Amniotic epithelial cell (primary cell): ENCODE data around the gene NOTCH4.

Source experiments
- DNase-seq: peaks from one replicate; pipeline ENCODE4 v3.0.0-alpha.2; 2010; ENCODE audit warnings: low read depth

The NOTCH4 gene

DNA sequence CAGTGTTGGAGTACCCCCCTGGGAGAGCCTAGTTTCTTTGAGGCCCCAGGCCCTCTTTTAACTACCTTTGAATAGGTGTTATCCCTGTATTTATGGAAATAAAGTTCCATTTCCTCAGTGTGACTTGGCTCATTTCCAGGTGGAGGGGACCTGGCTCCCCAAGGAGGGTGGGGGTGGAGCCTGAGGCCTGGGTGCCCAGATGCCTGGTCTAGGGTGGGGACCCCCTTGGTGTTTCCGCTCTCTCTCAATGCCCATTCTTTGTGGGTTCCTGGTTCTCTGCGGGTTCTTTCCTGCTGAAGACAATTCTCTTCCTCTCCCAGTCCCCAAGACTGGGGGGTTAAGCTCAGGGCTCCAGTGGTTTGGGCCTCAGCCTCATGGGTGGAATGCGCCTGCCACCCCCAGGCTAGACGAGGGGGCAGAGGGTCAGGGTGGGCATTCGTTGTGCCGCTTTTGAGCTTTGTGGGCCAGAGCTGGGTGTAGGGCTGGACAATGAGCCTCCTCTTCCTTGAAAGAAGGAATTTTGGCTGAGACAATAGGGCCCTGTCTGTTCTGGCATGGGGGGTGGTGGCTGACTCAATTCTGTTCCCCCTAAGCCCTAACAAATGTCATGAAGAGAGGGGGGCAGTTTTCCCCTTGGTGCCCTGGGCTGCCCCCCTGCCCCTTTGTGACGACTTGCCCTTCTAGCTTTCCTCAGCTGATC lies 60.2 kb downstream of the NOTCH4 start:
- DNase-seq, result no peak

DNA sequence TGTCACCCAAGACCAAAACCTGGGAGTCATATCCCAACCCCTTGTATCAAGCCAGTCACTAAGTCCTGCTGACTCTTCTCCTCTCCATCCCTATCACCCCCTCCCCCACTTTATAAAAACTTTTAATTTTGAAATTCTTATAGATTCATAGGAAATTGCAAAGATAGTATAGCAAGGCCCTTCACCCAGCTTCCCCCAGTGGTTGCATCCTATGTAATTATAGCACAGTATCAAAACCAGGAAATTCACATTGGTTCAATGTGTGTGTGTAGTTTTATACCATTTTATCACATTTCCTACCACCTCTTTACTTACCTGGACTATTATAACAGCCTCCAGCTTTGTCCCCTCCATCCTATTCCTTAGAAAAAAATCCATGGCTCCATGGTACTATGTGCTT lies 65.8 kb downstream of the NOTCH4 start:
- no peak for DNase-seq

DNA sequence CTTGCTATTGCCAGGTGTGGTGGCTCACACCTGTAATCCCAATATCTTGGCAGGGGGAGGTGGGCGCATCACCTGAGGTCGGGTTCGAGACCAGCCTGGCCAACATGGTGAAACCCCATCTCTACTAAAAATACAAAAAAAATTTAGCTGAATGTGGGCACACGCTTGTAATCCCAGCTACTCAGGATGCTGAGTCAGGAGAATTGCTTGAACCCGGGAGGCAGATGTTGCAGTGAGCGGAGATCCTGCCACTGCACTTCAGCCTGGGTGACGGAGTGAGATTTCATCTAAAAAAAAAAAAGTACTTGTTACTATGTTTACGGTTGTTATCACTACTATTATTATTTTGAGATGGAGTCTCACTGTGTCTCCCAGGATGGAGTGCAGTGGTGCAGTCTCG lies 67.0 kb downstream of the NOTCH4 start:
- DNase-seq, result no peak

GRCh38 chr6:32154514-32155161 lies 69.2 kb downstream of the NOTCH4 start:
- DNase-seq, result peak; percentile 54

DNA sequence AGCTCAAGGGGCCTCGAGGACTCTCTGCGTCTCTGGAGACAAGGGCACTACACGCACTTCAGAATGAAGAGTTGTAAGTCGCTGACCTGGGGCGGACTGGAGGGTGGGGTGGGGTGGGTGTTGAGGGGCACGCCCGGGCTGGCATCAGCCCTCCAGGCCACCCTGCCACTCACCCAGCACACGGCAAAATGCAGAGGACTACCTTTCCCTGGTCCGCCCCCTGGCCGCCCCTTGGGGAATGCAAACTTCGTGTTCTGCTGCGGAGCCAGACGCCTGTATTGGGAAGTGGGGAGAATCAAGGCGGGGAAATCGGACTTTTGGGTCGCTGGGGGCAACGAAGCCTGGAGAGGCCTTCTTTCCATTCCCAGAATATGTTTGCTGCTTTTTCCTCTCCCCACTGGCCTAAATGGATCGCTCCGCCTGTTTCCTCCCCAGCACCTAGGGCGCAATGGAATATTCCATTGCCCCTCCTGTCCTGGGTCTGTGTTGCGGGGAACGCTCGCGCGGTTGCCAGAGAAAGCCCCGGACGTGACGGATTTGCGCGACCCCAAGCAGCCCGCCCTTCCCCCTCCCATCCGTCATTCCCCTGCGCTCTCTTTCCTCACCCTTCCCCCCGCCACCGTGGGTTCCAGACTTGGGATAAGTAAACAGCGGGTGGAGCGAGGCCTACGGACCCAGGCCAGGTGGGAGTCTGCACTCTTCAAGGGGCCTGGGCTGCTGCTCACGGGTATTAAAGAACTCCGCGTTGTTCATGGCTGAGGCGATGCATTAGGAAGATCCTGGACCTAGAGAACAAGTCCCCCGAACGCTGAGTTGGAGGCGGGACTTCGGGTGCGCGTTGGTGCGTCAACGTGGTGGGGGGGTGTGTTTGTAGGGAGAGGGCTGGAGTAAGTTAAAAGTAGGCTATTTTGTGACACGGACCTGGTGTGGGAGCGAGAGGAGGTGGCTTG lies 70.0 kb downstream of the NOTCH4 start, which contains the start of gene PPT2:
TSS of gene PPT2 (plus strand) at position 578 of the 950 bp plus-strand sequence. CDS start 454 bp downstream, outside the sequence.
- DNase-seq, result peak; percentile 92

GRCh38 chr6:32152769-32153563 lies 70.9 kb downstream of the NOTCH4 start:
- peak; percentile 21 for DNase-seq

GRCh38 chr6:32151863-32152768 lies 71.8 kb downstream of the NOTCH4 start, which contains the start of gene PRRT1:
TSS of gene PRRT1 (minus strand) at chr6:32151939. CDS start at chr6:32151827, 112 bp downstream.
- DNase-seq, result no peak

DNA sequence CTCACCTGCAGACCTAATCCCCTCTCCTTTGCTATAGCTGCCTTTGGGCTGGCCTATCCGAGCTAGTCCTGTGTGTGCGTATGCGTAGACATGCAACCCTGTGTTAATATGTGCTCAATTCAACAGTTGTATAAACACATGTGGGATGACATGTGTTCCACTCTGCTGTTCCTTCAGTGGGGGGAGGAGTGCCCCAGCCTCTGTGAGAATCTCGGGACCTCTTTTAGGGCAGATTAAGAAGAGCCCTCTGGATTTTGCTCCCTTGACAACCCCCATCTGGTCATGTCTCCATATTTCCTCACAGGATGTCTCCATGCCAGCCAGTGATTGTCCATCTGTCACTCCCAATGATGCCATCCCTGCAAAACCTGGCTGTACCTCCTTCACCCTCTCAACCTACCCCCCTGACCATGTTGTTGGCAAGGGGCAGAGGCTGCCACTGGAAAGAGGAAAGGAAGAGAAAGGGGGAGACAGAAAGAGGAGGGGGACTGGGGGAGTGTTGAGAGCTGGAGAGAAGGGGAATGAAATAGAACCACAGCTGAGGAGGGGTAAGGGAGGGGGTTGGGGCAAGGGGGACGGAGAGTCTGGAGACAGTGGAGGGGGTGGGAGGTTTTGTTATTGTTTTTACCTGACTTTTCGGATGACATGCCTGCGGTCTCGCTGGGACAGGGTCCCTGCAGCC lies 72.5 kb downstream of the NOTCH4 start:
- DNase-seq, result no peak

- no peak for DNase-seq
Measured at GRCh38 chr6:32149932-32150870, 73.7 kb downstream of the NOTCH4 start.

DNA sequence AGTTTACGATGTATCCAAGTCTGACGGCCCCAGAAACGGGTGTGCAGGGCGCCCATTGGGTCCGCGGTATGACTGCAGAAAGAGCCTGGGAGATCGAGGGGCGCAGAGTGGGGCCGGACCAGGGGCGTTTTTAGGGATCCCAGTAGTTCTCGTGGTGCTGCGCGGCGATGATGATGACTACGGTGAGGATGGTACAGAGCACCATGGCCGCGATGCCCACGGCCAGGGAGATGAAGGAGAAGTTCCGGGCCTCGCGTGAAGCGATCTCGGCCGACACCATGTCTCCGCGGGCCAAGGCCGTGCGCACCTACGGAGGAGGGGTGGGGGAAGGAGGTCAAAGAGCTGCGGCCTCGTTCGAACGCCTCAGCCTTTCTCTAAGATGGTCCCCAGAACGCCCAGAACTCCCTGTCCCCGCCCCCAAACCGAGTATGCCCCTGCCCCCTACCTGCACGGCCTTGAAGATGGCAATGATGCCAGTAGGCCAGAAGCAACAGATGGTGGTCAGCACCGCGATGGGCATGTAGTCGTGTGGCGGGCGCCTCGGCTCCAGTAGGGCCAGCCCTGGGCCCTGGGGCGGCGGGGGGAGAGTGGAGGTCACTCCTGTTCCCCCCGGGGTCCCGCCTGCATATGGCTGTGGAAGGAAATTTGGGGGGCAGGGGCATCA lies 74.6 kb downstream of the NOTCH4 start:
- DNase-seq, result no peak

DNA sequence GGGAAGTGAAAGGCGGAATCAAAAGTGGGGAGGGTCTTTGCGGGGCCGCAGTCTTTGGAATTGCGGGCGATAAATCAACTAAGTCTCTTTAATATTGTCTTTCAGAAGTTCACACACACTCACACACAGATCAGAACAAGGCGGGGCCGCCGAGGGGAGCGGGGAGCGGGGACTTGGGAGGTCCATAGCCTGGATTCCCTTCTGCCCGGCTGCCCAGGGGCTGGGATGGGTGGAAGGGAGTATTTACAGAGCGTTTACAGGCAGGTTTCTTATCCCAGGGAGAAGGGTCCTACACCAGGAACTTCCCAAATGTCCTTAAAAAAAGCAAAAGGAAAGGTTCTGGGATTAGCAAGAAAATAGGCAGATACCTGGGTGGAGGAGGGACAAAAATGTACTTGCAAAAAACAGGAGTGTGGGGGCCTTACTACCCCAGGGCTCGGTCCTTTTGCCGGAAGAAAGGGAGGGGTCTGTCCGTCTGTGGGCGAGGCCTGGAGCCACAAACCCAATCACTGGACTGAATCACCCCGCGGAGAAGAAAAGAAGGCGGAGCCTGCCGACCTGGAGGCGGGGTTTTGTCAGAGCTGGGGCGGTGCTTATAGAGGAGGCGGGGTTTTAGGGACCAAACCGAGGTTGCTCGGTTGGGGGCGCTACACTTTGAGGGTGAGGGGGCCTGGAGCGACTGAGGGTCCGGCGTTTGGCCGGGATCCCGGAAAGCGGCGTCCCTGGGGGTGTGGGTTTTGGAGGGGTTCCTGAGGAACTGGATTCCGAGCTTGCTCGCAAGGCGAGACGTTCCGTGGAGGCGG lies 75.4 kb downstream of the NOTCH4 start:
- peak; percentile 44 for DNase-seq

DNA sequence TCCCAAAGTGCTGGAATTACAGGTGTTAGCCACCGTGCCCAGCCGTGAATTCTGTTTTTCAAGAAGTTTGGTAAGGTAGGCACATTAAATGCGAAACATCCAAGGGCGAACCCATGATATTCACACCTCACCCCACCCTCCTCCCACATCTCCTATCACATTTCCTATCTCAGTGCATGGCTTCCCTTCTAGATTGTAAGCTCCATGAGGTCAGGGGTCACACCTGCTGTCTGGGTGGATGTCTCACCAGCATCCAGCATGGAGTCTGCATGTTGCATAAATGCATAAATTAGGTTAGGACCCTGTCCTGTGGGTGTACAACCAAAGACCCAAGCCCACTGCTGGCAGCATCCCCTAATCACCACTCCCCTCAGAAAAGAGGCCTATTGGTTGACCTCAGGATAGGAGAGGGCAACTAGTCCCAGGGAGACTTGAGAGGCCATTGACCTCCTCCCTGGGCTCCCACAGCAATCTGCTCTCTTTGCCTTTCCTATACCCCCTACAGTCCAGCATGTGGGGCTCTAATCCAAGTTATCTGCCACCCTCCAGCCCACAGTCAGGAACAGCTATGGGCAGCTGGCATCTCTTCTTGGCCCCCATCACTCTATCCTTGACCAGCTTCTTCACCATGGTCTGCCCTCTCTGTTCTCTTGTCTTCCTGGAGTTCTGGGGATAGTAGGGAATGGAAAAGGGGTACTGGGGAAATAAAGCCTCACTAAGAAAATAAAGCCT lies 76.3 kb downstream of the NOTCH4 start:
- no peak for DNase-seq

DNA sequence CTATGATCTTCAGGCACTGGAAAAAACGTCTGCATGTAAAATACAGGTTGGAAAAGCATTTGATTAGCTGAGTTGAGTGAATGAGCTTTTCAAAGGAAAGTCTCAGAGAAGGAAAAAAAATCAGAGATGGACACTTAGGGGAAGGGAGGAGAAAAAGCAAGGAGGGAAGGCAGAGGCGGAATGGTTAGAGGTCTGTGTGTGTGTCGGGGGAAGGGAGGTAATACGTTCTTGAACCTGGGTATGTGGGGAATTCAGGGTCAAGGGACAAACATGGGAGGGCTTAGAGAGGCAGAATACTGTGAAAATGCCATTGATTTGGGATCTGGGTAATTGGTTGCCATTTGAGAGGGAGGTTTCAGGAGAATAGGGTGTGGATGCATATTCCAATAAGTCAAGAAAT lies 77.2 kb downstream of the NOTCH4 start:
- DNase-seq, result no peak

DNA sequence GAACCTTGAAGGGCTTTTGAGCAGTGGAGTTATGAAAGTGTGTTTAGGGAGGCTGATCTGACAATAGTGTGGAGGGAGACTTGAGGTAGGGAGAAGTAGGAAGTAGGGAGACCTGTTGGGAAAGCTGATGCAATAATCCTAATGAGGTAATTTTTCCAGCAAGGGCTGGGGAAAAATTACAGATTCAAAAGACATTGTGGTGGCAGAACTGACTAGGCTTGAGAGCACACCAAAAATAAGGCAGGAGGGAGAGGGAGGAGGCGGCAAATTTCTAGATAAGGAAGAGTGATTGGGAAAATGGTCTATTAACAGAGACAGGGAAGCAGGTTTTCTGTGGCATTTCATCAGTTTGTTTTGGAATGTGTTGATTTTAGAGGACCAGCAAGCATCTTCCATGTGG lies 77.6 kb downstream of the NOTCH4 start:
- DNase-seq, result peak; percentile 28
